CD14-positive monocyte (primary cell): ENCODE data around the gene CHST3. TPM values are rescaled to one million over a fixed set of nuclear protein-coding genes. Genes with fewer than 3 reads are reported as not detected.

Source experiments
- DNase-seq, 3 donors: peaks; one replicate each; pipeline ENCODE4 v3.0.0-alpha.2; 2011 to 2022
- H2AFZ ChIP-seq: 2 replicates; pipeline ENCODE4 v1.6.0; 2012; ENCODE audit warnings: mild to moderate bottlenecking, low read depth, low read length, inconsistent platforms; ENCODE audit not compliant: insufficient read depth, poor library complexity, severe bottlenecking
- H3K27ac ChIP-seq, 2 donors: 1 replicate in 1 of 2; 2 replicates in 1 of 2; pipeline ENCODE4 v1.5.1; 2012 to 2013; ENCODE audit warnings: low read length in 2 of 2, control low read depth in 1 of 2, inconsistent platforms in 1 of 2, low read depth in 1 of 2, mild to moderate bottlenecking in 1 of 2
- H3K27me3 ChIP-seq, 2 donors: one replicate each; pipeline versions ENCODE4 v1.6.0 to v1.6.1; 2011 to 2013; ENCODE audit warnings: low read length in 2 of 2; ENCODE audit not compliant: control insufficient read depth in 2 of 2, insufficient read depth in 2 of 2
- H3K36me3 ChIP-seq, 2 donors: replicated peaks in 1 of 2; 1 replicate in 1 of 2; 2 replicates in 1 of 2; pipeline versions ENCODE4 v1.5.1 to v1.6.1; 2012 to 2013; ENCODE audit warnings: low read length in 2 of 2, control low read depth in 1 of 2, inconsistent platforms in 1 of 2, mild to moderate bottlenecking in 1 of 2; ENCODE audit not compliant: insufficient read depth in 2 of 2, control insufficient read depth in 1 of 2
- H3K4me1 ChIP-seq, 2 donors: 1 replicate in 1 of 2; 2 replicates in 1 of 2; pipeline versions ENCODE4 v1.5.1 to v1.6.1; 2012 to 2013; ENCODE audit warnings: low read length in 2 of 2, control low read depth in 1 of 2, inconsistent platforms in 1 of 2, mild to moderate bottlenecking in 1 of 2, moderate library complexity in 1 of 2; ENCODE audit not compliant: insufficient read depth in 2 of 2, control insufficient read depth in 1 of 2
- H3K4me2 ChIP-seq: replicated peaks from 2 replicates; pipeline ENCODE3; 2012; ENCODE audit warnings: low read length, moderate library complexity, mild to moderate bottlenecking; ENCODE audit not compliant: poor library complexity, severe bottlenecking; ENCODE audit errors: extremely low read depth
- H3K4me3 ChIP-seq, 3 experiments: fragments of 200-600 bp in 1 of 3; sonication (generic) in 1 of 3; replicated peaks in 1 of 3; 1 replicate in 2 of 3; 2 replicates in 1 of 3; pipeline ENCODE4 v1.5.1; 2011 to 2013; ENCODE audit warnings: low read length in 3 of 3, mild to moderate bottlenecking in 3 of 3, control low read depth in 2 of 3, low read depth in 2 of 3, inconsistent platforms in 1 of 3, moderate library complexity in 1 of 3
- H3K79me2 ChIP-seq: 2 replicates; pipeline ENCODE4 v1.6.0; 2012; ENCODE audit warnings: mild to moderate bottlenecking, control low read depth, inconsistent platforms, low read length, moderate library complexity; ENCODE audit not compliant: insufficient read depth
- H3K9ac ChIP-seq: 2 replicates; pipeline ENCODE4 v1.6.0; 2017; ENCODE audit warnings: low read length, mild to moderate bottlenecking; ENCODE audit not compliant: insufficient read depth, poor library complexity, severe bottlenecking
- H3K9me3 ChIP-seq, 2 donors: replicated peaks in 1 of 2; 1 replicate in 1 of 2; 2 replicates in 1 of 2; pipeline versions ENCODE4 v1.5.1 to v1.6.1; 2012 to 2013; ENCODE audit warnings: low read length in 2 of 2, control low read depth in 1 of 2; ENCODE audit not compliant: control insufficient read depth in 1 of 2, insufficient read depth in 1 of 2
- H4K20me1 ChIP-seq: 2 replicates; pipeline ENCODE4 v1.6.0; 2012; ENCODE audit warnings: mild to moderate bottlenecking, low read length, control low read depth, moderate library complexity; ENCODE audit not compliant: insufficient read depth
- H3K27ac Mint-ChIP-seq, 7 donors: one replicate each; pipeline ENCODE4 v1.8.0; 2020; ENCODE audit warnings: mild to moderate bottlenecking in 7 of 7, mixed read lengths in 7 of 7, moderate library complexity in 6 of 7, inconsistent platforms in 2 of 7
- H3K27me3 Mint-ChIP-seq, 3 donors: one replicate each; pipeline ENCODE4 v1.8.0; 2021 to 2022; ENCODE audit warnings: low read depth in 3 of 3, mild to moderate bottlenecking in 3 of 3, mixed read lengths in 3 of 3, moderate library complexity in 3 of 3, inconsistent platforms in 1 of 3
- H3K36me3 Mint-ChIP-seq, 2 donors: one replicate each; pipeline ENCODE4 v1.8.0; 2020; ENCODE audit warnings: mixed read lengths in 2 of 2, inconsistent platforms in 1 of 2, mild to moderate bottlenecking in 1 of 2
- H3K4me1 Mint-ChIP-seq: one replicate; pipeline ENCODE4 v1.8.0; 2020; ENCODE audit warnings: mild to moderate bottlenecking, mixed read lengths
- H3K4me3 Mint-ChIP-seq, 2 donors: one replicate each; pipeline ENCODE4 v1.8.0; 2020; ENCODE audit warnings: mild to moderate bottlenecking in 2 of 2, mixed read lengths in 2 of 2, moderate library complexity in 1 of 2
- H3K9me3 Mint-ChIP-seq, 7 donors: one replicate each; pipeline ENCODE4 v1.8.0; 2020 to 2022; ENCODE audit warnings: mixed read lengths in 7 of 7, mild to moderate bottlenecking in 6 of 7, moderate library complexity in 6 of 7, inconsistent platforms in 2 of 7
- CTCF ChIP-seq: fragments of 200-600 bp; IDR thresholded peaks from one replicate; pipeline ENCODE4 v1.8.0; 2022; ENCODE audit warnings: antibody characterized with exemption, mild to moderate bottlenecking
- WGBS: methylation state at CpG from one replicate; pipeline ENCODE4 v1.1.5; 2013; ENCODE audit warnings: missing lambda C conversion rate; ENCODE audit not compliant: insufficient coverage; 5-methylcytosine and 5-hydroxymethylcytosine counted together
- intact Hi-C, 2 donors: fragments of 100-400 bp; cut with micrococcal nuclease; formaldehyde crosslinking; loops; one replicate each; pipeline versions ENCODE4 v1.15.0 to v1.15.1; 2023
- polyA plus RNA-seq, 3 donors: library from polyadenylated mRNA; depleted of rRNA in 1 of 3; unstranded in 2 of 3; stranded (reverse) in 1 of 3; fragments of 300-500 nt in 2 of 3; fragments of >200 nt in 1 of 3; fragmentation: Illumina TruSeq in 2 of 3; gene quantifications; 1 replicate in 2 of 3; 2 replicates in 1 of 3; pipeline ENCODE4 v1.2.3, GENCODE V29; 2012 to 2021

CHST3 gene
- polyA plus RNA-seq, 3 donors = not detected

DNA sequence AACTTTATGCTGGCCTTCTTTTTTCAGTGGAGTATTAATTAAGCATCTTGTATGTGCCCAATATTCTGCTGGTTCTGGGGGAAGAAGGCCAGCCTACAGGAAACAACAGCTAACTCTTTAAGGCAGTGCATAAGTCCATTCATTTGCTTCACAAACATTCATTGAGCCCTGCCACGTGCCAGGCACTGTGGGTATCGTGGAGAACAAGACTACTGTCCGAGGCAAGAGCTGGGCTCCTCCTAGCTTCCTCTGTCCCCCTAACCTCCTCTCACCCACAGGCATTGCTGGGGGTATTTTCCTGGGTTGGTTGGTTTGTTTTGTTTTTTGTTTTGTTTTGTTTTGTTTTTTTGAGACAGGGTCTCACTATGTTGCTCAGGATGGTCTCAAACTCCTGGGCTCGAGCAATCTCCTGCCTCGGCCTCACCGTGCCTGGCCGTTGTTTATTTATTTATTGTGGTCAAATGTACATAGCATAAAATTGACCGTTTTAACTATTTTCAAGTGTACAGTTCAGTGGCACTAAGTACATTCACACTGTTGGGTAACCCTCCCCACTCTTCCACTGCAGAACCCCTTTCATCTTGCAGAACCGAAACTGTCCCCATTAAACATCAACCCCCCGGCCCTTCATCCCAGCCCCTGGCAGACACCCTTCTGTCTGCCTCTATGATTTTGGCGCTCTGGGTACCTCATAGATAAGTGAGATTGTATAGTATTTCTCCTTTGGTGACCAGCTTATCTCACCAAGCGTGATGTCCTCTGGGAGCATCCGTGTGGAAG is 32.6 kb downstream of the CHST3 start:
- peaks cover 1 to 5% (median 2%) of the 10 kb centered on the region in 3 donors for H3K27me3 Mint-ChIP-seq
- Histone ChIP-seq H3K36me3 (no peaks in the 10 kb centered on the region), H3K27ac (no peak overlapping the region), H2AFZ (no peak overlapping the region), H3K4me2 (no peak overlapping the region), H4K20me1 (no peaks in the 10 kb centered on the region), H3K4me1 (no peaks in the 10 kb centered on the region), H3K9ac (no peak overlapping the region), H3K9me3 (no peaks in the 10 kb centered on the region), H3K79me2 (no peaks in the 10 kb centered on the region), H3K4me3 (no peak overlapping the region), H3K27me3 (no peaks in the 10 kb centered on the region)
- DNase-seq = no peak
- no peak for TF ChIP-seq CTCF
- peaks cover 0 to 2% (median 0%) of the 10 kb centered on the region in 7 donors for H3K9me3 Mint-ChIP-seq
- H3K4me3 Mint-ChIP-seq = no peak overlapping the region
- H3K27ac Mint-ChIP-seq = no peak overlapping the region
- no peaks in the 10 kb centered on the region for H3K36me3 Mint-ChIP-seq
- H3K4me1 Mint-ChIP-seq = no peaks in the 10 kb centered on the region
- WGBS = 100% methylated on average over 1 of the region's 13 CpGs
- intact Hi-C loops = no loop called here

DNA sequence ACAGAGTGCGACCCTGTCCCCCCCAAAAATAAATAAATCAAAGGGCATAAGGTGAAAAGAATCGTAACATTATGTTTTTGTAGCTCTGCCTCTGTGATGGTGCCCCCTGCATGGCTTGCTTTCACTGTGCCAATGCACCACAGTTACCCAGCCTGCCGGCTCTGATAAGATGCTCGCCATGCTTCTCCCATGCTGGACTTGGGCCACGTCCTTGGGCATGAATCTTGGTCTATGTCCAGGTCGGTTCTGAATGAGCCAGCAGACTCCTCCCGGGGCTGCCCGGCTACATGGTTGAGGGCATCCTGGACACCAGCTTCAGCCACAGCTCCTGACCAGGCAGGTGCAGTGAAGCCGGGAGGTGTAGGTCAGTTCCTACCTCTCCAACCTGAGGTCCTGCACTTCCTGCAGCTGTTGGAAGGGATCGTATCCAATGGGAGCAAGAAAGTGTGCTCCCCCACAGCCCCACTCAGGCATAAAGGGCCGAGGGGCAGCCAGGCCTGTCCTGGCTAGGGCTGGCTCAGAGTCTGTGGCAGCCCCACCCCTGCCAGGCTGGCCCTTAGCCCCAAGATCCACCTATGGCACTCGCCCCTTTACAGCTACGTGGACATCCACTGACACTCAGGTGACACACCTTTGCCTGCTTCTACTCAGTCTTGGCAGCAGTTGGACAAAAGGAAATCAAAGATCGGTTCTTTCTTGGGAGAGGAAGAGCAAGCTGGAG is 34.1 kb downstream of the CHST3 start:
- no peak for DNase-seq
- 91% methylated on average over 10 of the region's 14 CpGs for WGBS

More for the DNA sequence above, 34.1 kb downstream of the CHST3 start:
- Histone ChIP-seq H4K20me1 (no peaks in the 10 kb centered on the region), H3K9ac (no peak overlapping the region), H3K79me2 (no peaks in the 10 kb centered on the region), H3K36me3 (no peaks in the 10 kb centered on the region), H3K4me1 (no peaks in the 10 kb centered on the region), H2AFZ (no peak overlapping the region), H3K9me3 (no peaks in the 10 kb centered on the region), H3K4me3 (no peak overlapping the region), H3K27ac (no peak overlapping the region), H3K4me2 (no peak overlapping the region), H3K27me3 (no peaks in the 10 kb centered on the region)
- Mint-ChIP-seq H3K27me3 (peaks cover 1 to 5% (median 3%) of the 10 kb centered on the region in 3 donors), H3K4me3 (no peak overlapping the region), H3K36me3 (no peaks in the 10 kb centered on the region), H3K27ac (no peak overlapping the region), H3K9me3 (peaks cover 0 to 2% (median 0%) of the 10 kb centered on the region in 7 donors), H3K4me1 (no peaks in the 10 kb centered on the region)
- intact Hi-C loops = no loop called here
- no peak for TF ChIP-seq CTCF
